HG03066 (cell line): ENCODE data around the gene FOXL2NB.
"Not testable (repeated sequence)": the region's sequence is repeated elsewhere in the genome, so short reads cannot be mapped to it uniquely, and the experiment has no call there.

ENCODE experiments used
- ATAC-seq: cut with Tn5 transposase; IDR thresholded peaks from one replicate; pipeline ENCODE4 v1.9.1; 2021; ENCODE audit warnings: low read depth; ENCODE audit not compliant: unreplicated experiment

FOXL2NB gene

GRCh38 chr3:138946663-138947494 lies at the start of gene FOXL2NB, which contains the start of gene FOXL2:
Gene FOXL2NB, plus strand, starts transcription at chr3:138947217. Its CDS starts 148 bp downstream, at chr3:138947365.
Gene FOXL2, minus strand, starts transcription at chr3:138947137. Its CDS starts 415 bp downstream, at chr3:138946722.
- ATAC-seq, result no peak

DNA sequence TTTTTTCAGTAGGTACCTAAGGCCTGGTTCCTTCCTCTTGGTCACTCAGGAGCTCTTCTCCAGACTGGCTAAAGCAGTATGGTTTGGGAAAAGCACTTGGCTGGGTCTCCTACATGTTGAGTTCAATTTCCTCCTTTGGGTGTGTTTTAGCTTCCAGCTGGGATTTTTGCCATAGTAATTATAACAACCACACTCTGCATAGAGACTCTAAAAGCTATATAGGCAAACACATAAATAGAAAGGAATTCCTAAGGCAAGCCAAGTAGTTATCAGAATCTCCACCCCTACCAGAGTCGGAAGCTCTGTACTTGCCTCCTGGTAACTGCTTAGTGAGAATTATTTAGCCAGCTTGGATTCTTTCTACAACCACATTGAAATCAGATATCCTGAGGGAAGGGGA lies 48.7 kb upstream of the FOXL2NB start:
- ATAC-seq, result no peak

DNA sequence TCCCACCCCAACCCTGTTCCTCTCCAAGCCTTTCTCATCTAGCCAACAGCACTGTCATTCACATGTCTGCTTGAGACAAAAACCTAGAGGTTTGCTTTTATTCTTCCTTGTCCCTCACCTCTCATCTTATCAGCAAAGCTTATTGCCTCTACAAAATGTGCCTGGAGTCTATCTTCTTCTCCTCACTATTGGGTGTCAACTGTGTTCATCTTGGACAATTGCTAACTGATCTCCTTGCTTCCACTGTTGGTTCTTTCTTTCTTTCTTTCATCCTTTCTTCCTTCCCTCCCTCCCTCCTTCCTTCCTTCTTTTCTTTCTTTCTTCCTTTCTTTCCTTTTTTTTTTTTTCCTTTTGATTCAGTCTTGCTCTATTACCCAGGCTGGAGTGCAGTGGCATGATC lies 48.3 kb upstream of the FOXL2NB start:
- no peak for ATAC-seq

DNA sequence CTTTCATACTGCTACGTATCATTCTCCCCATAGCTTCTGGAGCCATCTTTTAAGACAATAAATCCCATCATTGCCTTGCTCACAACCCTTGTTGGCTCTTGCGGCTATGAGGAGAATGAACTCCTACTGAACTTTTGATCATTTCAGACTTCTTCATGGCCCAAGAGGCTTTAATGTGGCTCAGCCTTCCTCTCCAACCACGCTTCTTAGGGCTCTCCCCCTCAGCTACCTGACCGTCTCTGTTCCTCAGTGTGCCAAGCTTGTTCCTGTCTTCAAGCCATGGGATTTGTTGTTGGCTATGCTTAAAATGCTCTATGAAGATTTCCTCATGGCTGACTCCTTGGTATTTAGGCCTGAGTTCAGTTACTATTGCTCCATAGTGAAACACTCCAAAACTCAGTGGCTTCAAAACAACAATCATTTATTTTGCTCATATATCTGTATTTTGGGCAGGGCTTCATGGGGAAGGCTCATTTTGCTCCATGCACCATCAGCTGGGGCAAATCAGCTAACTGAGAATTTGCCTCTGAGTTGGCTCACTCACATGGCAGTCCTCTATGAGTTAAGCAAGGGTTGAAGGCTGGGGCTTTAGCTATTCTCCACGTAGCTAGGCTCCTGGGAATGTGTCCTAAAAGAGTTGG lies 47.5 kb upstream of the FOXL2NB start:
- no peak for ATAC-seq

GRCh38 chr3:138901567-138901966 lies 45.5 kb upstream of the FOXL2NB start:
- no peak for ATAC-seq

GRCh38 chr3:138902171-138902570 lies 44.8 kb upstream of the FOXL2NB start:
- no peak for ATAC-seq

- ATAC-seq, result no peak
Measured at GRCh38 chr3:138907539-138907938, 39.5 kb upstream of the FOXL2NB start.

- no peak for ATAC-seq
Measured at GRCh38 chr3:138908846-138909245, 38.2 kb upstream of the FOXL2NB start.

GRCh38 chr3:138909904-138910303 lies 37.1 kb upstream of the FOXL2NB start:
- no peak for ATAC-seq

- no peak for ATAC-seq
Measured at GRCh38 chr3:138911621-138912020, 35.4 kb upstream of the FOXL2NB start.

- no peak for ATAC-seq
Measured at GRCh38 chr3:138912237-138912636, 34.8 kb upstream of the FOXL2NB start.

- ATAC-seq, result no peak
Measured at GRCh38 chr3:138913766-138914165, 33.3 kb upstream of the FOXL2NB start.

DNA sequence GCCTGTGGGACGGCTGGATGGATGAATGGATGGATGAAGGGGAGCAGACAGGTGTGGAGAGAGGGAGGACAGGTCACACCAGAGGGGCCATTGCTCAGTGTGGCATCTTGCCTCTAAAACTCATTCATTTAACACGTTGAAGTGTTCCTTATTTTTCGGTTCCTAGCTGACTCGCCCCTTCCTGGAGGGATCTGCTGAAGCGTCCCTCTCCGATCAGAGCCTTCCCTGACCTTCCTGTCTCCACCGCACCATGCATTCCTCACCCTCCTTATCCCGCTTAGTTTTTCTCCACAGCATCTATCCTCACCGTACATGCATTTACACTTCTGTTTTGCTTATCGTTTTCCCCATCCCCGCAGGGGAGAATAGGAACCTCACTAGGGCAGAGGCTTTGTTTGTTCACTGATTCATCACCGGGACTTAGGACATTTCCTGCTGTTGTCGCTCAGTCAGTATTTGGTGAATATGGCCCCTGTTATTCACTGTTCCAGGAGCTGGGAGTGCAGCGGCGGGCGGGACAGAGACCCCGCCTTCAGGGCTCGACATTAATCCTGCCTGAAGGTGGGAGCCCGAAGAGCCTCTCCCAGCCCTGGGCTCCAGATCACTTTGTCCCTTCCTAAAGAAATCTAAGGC lies 32.0 kb upstream of the FOXL2NB start:
- ATAC-seq, result peak; percentile 12

DNA sequence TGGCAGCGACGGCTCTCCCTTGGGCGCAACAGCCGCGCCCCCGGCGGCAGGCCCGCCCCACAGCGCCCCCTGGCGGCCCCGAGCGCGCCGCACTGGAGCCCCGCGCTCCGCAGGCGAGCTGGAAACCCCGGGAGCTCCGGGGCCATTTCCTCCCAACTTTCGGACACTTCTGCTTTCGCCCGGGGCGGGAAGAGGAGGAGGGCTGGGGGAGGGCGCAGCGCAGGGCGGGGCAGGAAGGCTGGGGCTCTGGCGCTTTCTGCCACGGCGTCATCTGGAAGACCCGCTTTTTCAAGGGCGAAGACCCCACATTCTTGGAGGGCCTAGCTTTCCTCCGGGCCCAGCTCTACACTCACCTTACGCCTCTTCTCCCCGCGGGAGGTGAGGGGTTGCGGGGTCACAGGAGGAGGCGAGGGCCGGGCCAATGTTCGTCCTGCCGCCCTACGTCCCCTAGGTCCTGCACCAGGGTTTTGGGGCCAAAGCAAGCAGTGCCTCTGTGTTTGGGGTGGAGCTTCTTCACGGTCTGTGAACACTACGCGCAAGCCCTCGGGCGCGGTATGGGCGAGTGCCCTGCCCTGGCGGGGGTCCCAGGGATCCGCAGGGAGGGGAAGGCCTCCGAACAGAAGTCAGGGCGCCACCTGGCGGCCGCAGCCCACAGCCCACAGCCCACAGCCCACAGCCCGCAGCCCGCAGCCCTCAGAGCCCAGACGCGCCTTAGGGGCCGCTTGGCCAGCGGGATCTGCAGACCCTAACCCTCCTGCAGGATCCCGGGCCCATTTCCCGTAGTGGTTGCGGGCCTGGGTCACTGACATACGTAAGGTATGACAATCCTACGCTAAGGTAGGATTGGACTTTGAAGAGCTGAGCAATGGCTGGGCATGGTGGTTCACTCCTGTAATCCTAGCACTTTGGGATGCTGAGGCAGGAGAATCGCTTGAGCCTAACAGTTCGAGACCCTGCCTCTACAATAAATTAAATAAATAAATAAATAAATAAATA lies 31.2 kb upstream of the FOXL2NB start:
- ATAC-seq, result peak; percentile 92

DNA sequence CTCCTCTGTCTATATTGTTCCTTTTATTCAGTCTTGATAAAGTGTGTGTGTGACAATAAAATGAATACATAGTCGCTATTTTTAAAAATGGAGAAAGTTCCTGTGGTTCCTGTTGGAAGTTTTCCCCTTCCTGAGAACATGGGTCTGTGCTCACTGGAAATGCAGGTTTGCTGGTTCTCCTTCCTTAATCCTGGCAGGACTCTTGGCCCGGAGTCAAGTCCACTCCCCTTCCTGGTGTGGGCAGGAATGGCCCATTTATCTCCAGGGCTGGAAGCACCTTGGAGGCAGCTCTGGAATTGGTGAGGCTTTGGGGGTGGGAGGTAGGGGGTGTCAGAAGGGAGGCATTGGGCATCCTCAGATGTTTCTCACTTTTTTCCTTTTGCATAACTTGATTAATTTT lies 30.2 kb upstream of the FOXL2NB start:
- no peak for ATAC-seq

GRCh38 chr3:138919325-138919724 lies 27.7 kb upstream of the FOXL2NB start:
- ATAC-seq, result no peak

DNA sequence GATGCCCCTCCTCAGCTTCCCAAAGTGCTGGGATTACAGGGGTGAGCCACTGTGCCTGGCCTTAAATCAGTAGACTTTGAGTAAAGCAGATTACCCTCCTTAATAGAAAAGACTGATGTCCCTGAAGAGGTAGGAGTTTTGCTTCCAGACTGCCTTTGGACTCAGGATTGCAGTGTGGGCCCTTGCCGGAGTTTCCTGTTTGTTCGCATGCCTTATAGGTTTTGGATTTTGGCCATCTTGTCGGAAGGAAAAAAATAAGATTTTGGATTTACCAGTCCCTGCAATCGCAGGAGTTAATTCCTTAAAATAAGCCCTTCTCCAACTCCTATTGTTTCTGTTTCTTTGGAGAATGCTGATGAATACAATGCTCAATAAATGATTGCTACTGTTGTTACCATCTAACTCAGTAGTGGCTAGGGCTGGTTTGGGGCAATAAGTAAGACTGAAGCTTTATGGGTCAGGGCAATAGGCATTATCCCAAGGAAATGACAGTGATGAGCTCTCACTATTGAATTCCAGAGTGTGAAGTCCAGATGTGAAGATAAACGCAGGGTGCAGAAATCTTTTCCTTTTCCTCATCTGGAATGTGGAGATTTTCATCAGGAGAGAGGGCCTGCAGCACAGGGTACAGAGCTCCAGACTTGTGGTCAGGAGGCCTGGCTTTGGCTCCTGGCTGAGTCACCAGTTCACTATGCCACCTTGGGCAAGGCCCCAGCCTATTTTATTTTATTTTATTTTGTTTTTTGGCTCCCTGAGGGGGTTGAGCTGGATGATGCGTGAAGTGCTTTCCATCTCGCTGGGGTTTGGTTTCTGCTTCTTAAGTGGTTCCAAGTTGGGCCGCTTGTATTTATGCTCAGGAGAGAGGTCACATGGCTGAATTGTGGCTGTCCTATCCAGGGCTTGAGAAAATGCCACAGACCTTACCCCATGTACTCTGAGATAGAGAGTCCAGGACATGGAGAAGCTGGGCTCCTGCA lies 25.4 kb upstream of the FOXL2NB start:
- no peak for ATAC-seq

DNA sequence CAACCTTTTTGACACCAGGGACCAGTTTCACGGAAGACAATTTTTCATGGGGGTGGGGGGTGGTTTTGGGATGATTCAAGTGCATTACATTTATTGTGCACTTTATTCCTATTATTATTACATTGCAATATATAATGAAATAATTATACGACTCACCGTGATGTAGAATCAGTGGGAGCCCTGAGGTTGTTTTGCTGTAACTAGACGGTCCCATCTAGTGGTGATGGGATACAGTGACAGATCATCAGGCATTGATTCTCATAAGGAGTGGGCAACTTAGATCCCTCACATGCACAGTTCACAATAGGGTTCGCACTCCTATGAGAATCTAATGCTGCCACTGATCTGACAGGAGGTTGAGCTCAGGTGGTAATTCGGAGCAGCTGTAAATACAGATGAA lies 24.6 kb upstream of the FOXL2NB start:
- not testable (repeated sequence) for ATAC-seq

GRCh38 chr3:138923531-138923994 lies 23.5 kb upstream of the FOXL2NB start:
- ATAC-seq, result peak; percentile 83
